ENCODE measurements around the gene THRB. TPM values are rescaled to one million over a fixed set of nuclear protein-coding genes. Genes with fewer than 3 reads are reported as not detected.

Gene THRB
- total RNA-seq, 3 donors from 2014 or later, result 25.1 to 75.5 (median 59.8) TPM

GRCh38 chr3:24161841-24162240, 332.8 kb downstream of the THRB start:
- Histone ChIP-seq H3K4me1 (ENCODE audit: low read depth) (peaks cover 4% of the 10 kb centered on the region), H3K4me3 (no peak overlapping the region), H3K36me3 (ENCODE audit: low read depth) (no peaks in the 10 kb centered on the region), H3K9me3 (no peaks in the 10 kb centered on the region)
- intact Hi-C loops (cut with DNase I, micrococcal nuclease), result no loop called here
- TF ChIP-seq CTCF (IDR thresholded peaks at IDR 0.05), result no peak
- ATAC-seq (no peak), DNase-seq (no peak)

- Histone ChIP-seq H3K4me3 (no peak overlapping the region), H3K4me1 (ENCODE audit: low read depth) (peaks cover 4% of the 10 kb centered on the region), H3K9me3 (no peaks in the 10 kb centered on the region), H3K36me3 (ENCODE audit: low read depth) (no peaks in the 10 kb centered on the region)
- TF ChIP-seq CTCF (IDR thresholded peaks at IDR 0.05), result no peak
- intact Hi-C loops (cut with DNase I, micrococcal nuclease), result no loop called here
- DNase-seq (no peak), ATAC-seq (no peak)
Observed at GRCh38 chr3:24160424-24161095, 334.1 kb downstream of the THRB start.

- Histone ChIP-seq H3K4me1 (ENCODE audit: low read depth) (peaks cover 4% of the 10 kb centered on the region), H3K9me3 (no peaks in the 10 kb centered on the region), H3K36me3 (ENCODE audit: low read depth) (no peaks in the 10 kb centered on the region), H3K4me3 (no peak overlapping the region)
- ATAC-seq (no peak), DNase-seq (no peak)
- intact Hi-C loops (cut with DNase I, micrococcal nuclease), result no loop called here
- TF ChIP-seq CTCF (IDR thresholded peaks at IDR 0.05), result no peak
Observed at GRCh38 chr3:24158761-24159454, 335.7 kb downstream of the THRB start.

GRCh38 chr3:24157106-24157505, 337.5 kb downstream of the THRB start:
- Histone ChIP-seq H3K9me3 (no peaks in the 10 kb centered on the region), H3K4me3 (no peak overlapping the region), H3K36me3 (ENCODE audit: low read depth) (no peaks in the 10 kb centered on the region), H3K4me1 (ENCODE audit: low read depth) (peaks cover 4% of the 10 kb centered on the region)
- no peak for DNase-seq
- TF ChIP-seq CTCF (IDR thresholded peaks at IDR 0.05), result no peak
- ATAC-seq, result no peak
- intact Hi-C loops (cut with DNase I, micrococcal nuclease), result no loop called here

- no peak for DNase-seq
- intact Hi-C loops (cut with DNase I, micrococcal nuclease), result no loop called here
- Histone ChIP-seq H3K4me3 (no peak overlapping the region), H3K4me1 (ENCODE audit: low read depth) (peaks cover 4% of the 10 kb centered on the region), H3K36me3 (ENCODE audit: low read depth) (no peaks in the 10 kb centered on the region), H3K9me3 (no peaks in the 10 kb centered on the region)
- TF ChIP-seq CTCF (IDR thresholded peaks at IDR 0.05), result no peak
- ATAC-seq, result no peak
Observed at GRCh38 chr3:24156466-24156865, 338.2 kb downstream of the THRB start.
